ENCODE results near the gene ALPK3. TPM values are rescaled to one million over a fixed set of nuclear protein-coding genes. Genes with fewer than 3 reads are reported as not detected.
"Not testable (repeated sequence)": the region's sequence is repeated elsewhere in the genome, so short reads cannot be mapped to it uniquely, and the experiment has no call there.

The ALPK3 gene
- polyA plus RNA-seq, 3 donors: 12.5 to 15.9 (median 13.5) TPM

DNA sequence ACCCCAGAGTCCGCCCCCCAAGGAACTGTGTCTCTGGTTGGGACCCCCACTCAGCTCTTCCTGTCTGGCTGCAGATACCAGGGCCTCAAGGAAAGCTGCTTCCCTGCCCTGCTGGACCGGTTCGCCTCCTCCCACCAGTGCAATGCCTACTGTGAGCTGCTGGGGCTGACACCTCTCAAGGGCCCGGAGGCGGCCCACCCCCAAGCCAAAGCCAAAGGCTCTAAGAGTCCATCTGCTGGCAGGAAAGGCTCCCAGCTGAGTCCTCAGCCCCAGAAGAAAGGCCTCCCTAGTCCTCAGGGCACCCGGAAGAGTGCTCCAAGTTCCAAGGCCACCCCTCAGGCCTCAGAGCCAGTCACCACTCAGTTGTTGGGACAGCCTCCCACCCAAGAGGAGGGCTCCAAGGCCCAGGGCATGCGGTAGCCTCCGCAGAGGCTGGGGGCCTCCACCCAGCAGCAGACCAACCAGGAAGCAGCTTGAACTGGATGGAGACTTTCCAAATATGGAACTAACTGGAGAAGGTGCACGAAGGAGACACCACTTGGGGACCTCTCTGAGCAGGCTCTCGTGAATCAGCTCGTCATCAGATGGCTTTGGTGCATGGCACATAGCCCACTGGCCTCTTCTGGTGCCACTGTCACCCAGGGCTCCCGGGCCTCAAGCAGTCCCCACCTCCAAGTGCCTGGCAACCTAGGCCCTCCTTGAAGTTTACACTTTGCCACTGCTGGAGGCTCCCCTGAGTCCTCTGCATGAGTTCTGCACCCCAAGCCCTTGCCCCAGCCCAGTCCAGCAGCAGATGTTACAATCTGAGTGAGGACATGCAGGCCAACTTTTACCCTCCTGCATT lies 51.1 kb downstream of the ALPK3 start:
- DNase-seq (ENCODE audit: low read depth in 3 of 3, low spot score in 2 of 3): no peak

DNA sequence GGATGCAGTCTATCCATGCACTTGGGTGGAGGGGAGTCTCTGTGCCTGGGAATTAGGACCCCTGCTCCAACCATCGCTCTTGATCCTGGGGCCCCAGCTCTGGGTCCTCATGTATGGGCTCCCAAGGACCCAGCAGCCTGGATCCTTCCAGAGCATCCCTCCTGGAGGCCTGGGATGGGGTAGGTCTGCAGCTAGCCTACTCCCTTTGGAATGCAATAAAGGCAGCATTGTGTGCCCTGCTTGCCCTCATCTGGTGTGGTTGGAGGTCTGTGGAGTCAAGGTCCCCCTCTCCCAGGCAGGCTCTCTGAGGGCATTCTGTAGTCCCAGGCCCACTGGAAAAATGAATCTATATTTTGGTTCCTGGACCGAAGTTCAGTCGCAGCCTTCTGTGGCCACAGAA lies 52.4 kb downstream of the ALPK3 start:
- DNase-seq (ENCODE audit: low read depth in 3 of 3, low spot score in 2 of 3): no peak

DNA sequence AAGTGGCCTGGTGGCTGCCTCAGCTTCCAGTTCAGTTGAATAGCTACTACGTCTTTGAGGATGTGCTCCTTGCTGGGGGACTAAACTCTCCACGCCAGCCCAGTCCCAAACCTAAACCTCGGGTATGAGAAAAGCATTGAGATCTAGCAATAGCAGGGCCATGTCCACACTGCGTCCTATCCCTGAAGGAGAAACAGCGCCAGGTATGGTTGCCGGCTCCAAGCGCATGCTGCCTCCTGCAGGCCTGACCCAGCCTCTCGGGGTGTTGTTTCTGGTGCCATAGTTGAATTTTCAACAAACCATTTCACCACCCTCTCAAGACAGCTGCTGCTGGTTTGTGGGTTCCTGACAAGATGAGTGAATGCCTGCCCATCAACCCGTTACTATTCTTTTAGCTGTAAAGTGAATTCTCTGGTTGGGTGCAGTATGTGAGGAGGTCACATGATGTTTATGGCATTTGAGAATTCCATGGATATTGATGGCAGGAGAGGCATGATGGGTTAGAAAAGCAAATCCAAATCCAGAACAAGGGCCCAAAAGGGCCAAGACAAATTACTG lies 54.4 kb downstream of the ALPK3 start:
- no peak for DNase-seq (ENCODE audit: low read depth in 3 of 3, low spot score in 2 of 3)

DNA sequence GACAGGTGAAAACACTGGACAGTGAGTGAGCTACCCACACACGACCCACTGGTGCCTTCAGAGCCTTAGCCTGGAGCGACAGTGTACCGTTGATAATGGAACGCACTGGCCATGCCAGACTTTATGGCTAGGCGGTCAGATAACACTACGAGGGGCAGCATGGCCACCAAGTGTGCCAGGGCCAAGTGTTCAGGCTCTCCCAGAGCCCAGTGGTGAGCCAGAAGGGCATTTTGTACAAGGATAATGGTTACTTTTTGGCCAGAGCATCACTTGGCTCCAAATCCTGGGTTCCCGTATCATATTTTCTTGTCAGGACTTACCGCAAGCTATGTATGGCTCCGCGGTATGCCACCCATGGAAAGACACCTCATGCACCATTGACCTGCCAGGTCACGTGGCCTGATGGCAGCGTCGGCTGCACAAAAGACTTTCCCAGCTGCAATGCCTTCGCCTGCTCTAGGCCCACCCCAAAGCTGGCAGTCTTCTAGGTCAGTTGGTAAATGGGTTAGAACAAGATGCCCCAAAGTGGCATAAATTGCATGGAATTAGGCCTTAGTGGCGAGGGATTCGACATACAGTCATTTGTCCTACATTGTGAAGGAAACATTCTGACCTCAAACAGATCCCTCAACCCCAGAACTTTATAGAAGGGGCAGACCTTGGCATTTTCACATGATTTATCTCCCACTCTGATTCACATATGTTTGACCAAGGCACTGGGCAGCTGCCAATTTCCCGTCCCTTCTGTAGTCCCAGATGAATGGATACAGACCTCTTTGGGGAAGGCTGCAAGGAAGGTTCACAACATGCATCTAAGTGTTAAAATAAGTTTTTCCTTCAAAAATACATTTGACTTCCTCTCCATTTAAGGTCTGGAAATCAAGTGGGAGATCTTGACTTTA lies 55.1 kb downstream of the ALPK3 start:
- no peak for DNase-seq (ENCODE audit: low read depth in 3 of 3, low spot score in 2 of 3)

DNA sequence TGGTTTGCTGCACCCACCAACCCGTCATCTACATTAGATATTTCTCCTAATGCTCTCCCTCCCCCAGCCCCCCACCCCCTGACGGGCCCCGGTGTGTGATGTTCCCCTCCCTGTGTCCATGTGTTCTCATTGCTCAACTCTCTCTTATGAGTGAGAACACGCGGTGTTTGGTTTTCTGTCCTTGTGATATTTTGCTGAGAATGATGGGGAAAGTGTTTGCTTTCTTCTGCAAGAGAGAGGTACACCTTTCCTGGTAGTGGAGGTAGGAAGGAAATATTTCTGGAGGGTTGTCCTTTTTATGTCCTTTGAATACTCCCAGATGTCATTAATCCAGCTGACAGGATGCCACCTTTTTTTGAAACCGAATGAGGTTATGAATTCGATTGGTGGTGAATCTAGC lies 56.8 kb downstream of the ALPK3 start:
- no peak for DNase-seq (ENCODE audit: low read depth in 3 of 3, low spot score in 2 of 3)

DNA sequence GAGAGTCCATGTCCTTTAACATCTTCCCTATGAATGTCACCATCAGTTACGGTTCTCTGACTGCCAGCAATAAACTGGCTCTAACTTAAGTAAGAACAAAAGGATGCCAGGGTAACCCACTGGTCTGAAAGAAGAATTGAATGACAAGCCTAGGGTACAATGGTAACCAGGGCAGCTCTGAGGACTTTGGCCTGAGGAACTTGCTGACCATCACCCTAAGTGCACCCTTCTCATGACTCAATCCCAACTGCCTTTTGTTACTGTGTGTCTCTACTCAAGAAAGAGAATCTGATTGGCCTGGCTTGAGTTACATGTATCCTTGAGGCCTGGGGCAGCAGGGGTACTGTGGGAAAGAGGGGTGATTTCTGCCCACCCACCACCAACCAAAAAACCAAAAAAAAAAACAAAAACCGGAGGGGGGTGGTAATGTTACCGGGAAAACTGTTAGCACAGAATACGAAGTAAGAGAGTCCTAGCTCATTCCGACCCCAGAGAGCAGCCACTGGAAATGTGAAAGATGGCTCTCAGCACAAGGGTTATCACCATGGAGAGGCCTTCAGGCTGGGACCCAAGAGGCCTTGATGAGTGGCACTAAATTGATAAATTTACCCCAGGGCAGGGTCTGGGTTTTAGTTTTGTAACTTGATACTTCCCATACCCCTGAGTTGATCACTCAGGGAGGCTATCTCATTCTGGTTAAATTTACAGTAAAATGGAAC lies 58.0 kb downstream of the ALPK3 start:
- no peak for DNase-seq (ENCODE audit: low read depth in 3 of 3, low spot score in 2 of 3)

DNA sequence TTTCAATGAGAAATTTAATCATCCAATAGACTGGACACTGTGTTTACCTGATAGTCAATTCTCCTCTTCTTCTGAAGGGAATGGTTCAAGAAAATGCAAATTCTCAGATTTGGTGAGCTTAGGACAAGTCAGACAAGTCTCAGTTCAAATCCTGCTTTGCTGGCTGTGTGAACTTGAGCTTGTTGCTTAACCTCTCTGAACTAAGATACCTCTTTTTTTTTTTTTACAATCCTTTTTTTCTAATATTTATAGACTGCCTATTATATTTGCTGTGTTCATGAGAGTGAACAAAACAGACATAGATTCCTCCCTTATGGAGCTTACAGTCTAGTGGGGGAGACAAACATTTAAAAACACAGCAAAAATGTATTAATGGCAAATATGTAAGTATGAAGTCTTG lies 59.1 kb downstream of the ALPK3 start:
- DNase-seq (ENCODE audit: low read depth in 3 of 3, low spot score in 2 of 3): no peak

DNA sequence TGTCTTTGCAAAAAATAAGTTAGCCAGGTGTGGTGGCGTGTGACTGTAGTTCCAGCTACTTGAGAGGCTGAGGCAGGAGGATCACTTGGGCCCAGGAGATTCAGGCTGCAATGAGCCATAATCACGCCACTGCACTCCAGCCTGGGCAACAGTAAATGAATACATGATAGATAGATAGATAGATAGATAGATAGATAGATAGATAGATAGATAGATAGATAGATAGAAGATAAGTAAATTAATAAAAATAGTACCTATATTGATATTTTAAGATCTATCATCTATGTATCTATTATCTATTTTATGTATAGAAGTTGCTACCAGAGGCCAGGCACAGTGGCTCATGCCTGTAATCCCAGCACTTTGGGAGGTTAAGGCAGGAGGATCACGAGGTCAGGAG lies 60.5 kb downstream of the ALPK3 start:
- not testable (repeated sequence) for DNase-seq (ENCODE audit: low read depth in 3 of 3, low spot score in 2 of 3)

DNA sequence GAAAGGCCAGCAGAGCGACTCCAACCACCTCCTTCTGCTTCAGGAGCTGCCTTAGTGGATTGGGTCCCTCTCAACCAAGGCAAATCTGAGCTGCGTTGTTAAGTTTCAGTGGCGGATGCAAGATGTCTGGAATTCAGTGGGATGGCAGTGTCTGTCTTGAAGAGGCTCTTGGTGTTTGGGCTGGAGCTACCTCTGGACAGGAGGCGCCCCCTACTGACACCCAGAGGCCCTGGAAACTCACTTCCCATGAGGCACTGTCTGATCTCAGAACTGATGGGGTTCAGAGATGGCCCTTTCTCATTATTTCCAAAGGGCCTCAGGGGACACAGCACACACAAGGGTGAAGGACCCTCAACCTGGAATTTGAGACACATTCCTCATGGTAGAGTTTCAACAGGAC lies 61.3 kb downstream of the ALPK3 start:
- DNase-seq (ENCODE audit: low read depth in 3 of 3, low spot score in 2 of 3): peak in 1 of 3 donors; percentile 19

DNA sequence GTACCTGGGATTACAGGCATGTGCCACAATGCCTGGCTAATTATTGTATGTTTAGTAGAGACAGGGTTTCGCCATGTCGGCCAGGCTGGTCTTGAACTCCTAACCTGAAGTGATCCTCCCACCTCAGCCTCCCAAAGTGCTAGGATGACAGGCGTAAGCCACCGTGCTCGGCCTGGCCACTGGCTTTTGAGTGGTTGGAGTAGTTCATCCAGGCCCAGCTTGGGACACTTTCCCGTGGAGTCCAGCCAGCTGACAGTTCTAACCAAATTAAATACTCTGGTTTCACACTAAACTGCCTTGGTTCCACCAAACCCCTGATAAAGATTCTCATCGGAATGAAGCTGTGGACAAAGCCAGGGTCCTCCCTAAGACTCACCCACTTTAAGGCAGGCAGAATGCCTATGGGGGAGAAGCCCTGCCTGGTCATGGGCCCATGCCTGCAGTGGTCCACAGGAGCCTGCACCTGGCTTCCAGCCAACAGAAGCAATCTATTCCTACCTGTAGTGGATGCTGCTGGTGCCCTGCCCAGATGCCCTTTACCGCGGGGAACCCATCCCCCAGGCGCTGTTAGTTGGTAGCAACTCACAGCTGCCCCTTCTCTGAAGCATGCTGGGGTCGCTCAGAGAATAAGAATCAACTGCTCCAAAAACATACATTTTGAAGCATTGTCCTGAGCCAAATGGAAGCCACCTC lies 62.1 kb downstream of the ALPK3 start:
- no peak for DNase-seq (ENCODE audit: low read depth in 3 of 3, low spot score in 2 of 3)

DNA sequence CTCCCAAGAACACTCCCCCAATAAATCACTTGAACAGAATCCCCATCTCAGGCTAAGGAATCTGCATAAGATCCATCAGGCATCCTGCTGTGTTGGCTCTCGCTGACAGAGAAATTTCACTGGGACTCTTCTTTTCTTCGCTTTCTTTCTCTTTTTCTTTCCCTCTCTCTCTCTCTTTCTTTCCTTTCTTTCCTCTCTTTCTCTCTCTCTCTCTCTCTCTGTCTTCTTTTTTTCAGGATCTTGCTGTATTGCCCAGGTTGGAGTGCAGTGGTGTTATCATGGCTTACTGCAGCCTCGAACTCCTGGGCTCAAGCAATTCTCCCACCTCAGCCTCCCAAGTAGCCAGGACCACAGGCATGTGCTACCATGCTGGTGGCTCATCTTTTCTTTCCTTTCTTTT lies 62.9 kb downstream of the ALPK3 start:
- no peak for DNase-seq (ENCODE audit: low read depth in 3 of 3, low spot score in 2 of 3)

DNA sequence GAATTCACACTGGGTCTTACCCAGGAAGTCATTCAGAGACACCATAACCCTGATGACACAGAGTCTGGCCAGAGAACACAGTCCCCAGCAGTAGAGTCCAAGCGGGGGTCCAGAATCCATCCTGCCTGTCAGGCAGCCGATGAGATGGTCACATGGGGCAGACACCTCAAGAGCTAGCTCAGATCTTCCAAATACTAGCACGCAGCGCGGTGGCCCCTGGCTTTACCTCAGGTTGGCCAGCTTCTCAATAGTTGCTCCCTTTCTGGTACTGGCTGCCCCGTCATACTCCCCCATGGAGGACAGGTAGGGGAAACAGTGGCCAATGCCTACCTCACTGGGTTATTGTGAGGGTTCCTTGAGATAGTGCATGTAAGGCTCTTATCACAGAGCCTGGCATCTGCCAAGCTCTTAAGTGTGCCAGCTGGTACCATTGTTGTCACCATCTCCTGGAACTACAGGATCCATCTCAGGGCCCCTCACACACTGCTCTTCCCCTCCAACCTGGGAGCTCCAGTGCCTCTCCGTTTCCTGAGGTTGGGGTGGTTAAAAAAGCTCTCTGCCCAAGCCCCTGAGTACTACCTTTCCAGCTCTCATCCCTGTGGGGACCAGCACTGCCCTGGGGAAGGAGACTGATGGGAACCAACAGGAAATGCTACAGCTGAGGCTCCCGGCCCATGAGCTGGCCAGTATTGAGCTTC lies 63.8 kb downstream of the ALPK3 start:
- DNase-seq (ENCODE audit: low read depth in 3 of 3, low spot score in 2 of 3): no peak

DNA sequence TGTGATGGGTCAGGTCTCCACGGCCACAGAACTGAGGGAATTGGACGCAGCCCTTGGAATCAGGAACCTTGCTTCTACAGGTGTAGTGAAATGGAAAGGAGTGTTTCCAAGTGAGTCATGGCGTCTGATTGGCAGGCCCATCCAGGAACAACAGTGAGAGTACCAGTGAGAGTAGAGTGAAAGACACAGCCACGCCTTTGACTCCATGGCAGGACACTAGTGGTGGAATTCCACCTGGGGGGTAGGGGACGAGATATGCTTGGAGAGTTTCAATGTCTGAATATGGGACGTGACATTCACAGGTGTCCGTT lies 64.3 kb downstream of the ALPK3 start:
- DNase-seq (ENCODE audit: low read depth in 3 of 3, low spot score in 2 of 3): no peak

DNA sequence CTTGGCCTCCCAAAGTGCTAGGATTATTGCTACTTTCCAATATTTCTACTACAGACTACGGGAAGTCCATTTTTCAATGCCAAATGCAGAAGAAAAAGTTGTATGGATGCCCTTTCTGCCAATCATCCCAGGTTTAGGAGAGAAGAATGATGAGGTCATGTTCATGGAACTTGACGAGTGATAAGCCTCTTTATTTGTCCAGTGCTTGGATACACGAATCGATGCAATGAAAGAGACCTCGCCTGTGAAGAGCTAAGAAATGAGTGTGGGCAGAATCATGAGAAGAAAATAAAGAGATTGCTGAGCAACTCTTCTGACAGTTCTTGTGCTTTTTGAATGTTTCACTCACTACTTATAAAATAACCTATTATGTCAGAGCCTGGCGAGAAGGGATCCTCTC lies 66.3 kb downstream of the ALPK3 start:
- no peak for DNase-seq (ENCODE audit: low read depth in 3 of 3, low spot score in 2 of 3)

DNA sequence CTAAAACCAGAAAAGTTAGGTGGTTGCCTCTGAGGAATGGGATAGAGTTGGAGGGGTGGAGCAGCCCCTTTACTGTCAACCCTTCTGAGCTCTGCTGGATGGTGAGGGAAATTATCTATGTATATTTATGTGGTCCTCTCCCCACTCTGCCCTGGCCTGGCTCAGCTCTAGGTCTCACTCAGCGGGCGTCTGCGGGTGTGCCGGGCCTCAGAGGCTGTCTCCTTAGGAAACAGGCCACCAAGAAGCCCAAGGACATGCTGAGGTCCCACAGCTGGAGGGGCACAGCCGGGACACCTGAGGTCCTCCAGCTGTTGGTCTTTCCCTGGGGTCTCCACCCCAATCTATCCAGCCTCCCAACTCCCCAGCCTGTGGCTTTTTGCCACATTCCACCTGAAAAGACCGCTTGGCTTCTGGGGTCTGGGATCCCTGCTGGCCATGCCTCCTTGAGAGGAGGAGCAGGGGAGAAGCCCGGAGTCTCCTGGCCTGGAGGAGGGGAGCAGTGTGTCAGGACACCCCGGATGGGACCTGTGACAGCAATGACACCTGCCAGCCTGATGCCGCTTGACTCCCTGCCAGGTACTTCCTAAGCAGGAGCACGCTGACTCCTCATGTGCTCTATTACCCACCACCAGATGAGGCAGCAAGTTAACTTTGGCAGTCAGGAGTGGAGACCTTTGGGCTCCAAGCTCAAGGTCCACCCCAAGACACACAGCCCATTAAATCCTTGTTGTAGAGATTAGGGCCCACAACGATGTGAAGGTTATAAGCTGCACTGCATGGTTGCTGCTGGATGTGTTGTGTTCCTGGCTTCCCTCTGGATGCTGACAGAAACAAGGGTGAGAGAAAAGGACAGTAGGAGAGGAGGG lies 67.0 kb downstream of the ALPK3 start, which contains the start of gene SLC28A1:
TSS of gene SLC28A1 (plus strand) at position 747 of the 866 bp plus-strand sequence. CDS start 3,099 bp downstream, outside the sequence.
- DNase-seq (ENCODE audit: low read depth in 3 of 3, low spot score in 2 of 3): no peak

DNA sequence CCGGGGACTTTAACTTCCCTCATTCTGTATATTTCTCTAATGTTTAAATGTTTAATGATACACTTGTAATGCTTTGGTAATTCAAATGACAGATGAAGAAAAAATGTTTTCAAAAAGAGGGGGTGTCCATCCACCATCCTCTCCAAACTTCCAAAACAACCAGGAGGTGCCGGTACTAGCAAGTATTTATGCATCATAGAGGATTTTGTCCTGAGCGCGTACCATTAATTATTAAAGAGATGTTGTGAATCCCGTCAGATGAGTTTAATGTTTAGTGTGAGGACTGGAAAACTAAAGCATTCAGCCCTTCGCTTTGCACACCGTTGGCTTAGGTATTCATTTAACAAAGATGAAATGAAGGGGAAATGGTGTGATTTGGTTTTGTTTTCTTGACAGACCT lies 68.6 kb downstream of the ALPK3 start:
- no peak for DNase-seq (ENCODE audit: low read depth in 3 of 3, low spot score in 2 of 3)

DNA sequence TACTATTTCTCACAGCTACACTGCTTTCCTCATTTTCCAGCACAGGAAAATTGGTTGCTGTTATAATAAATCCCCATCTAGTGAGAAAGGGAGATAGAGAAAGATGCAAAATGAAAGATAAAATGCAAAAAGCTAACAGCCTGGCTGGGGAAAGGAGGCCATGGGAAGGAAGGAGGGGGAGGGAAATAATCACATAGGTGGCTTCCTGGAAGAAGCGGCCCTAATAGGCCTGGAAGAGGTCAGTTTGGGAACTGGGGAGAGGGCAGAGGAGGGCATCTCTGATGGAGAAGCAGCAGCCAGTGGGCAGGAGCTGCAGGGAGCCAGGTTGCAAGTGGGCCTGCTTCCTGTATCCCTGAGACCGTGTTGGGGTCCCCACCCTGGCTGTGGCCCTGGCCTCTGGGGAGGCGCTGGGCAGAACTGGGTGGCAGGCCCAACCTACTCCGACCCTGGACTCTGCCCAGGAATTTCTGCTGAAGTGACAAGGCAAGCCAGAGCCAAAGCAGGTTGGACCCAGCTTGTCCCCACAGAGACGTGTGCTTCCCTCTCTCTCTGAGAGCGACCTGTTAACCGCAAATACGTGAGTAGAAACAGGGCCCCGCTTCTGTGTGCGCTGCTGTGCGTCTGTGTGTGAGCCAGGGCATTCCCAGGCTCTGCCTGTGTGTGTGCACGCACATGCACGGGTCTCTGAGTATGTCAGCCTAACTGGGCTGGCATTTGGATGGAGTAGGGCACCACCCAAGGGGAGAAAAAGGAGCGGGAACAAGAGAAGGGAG lies 69.2 kb downstream of the ALPK3 start:
- DNase-seq (ENCODE audit: low read depth in 3 of 3, low spot score in 2 of 3): no peak

DNA sequence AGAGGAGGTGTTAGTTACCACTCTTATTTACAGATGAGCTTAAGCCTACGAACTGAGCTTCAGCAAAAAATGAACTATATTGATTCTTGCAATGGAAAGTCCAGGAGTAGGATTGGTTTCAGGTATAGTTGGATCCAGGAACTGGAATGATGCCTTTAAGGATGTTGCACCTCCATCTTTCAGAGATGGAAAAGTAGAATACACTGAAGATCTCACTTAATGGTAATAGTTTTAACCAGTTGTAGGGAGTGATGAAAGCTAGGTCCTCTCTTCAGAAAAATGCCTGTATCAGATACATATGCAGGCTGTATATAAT lies 69.8 kb downstream of the ALPK3 start:
- DNase-seq (ENCODE audit: low read depth in 3 of 3, low spot score in 2 of 3): no peak
